Measurements from ENCODE around the gene GFY. TPM values are rescaled to one million over a fixed set of nuclear protein-coding genes. Genes with fewer than 3 reads are reported as not detected.

GFY gene
- total RNA-seq, 2 experiments from 2014 or later, result not detected

- no peak overlapping the region for H3K27ac Mint-ChIP-seq
- intact Hi-C loops (cut with micrococcal nuclease), result no loop called here
- ChIA-PET CTCF (interaction anchor here (0.9 to 1.4 kb wide), 2 partner anchors 10 to 110 kb away, joined by 3 to 4 read pairs; no protein-coding TSS in a partner anchor), POLR2A (no interaction called here)
- DNase-seq, result no peak
- H3K27me3 Mint-ChIP-seq, result no peaks in the 10 kb centered on the region
- H3K36me3 Mint-ChIP-seq, result no peaks in the 10 kb centered on the region
- H3K9me3 Mint-ChIP-seq, result no peaks in the 10 kb centered on the region
- H3K4me1 Mint-ChIP-seq (ENCODE audit: low read depth), result peaks cover 50% of the 10 kb centered on the region
- H3K4me3 Mint-ChIP-seq, result no peak overlapping the region
Observed at GRCh38 chr19:49411681-49412326, 13.4 kb upstream of the GFY start.

- H3K27ac Mint-ChIP-seq, result no peak overlapping the region
- H3K36me3 Mint-ChIP-seq, result no peaks in the 10 kb centered on the region
- ChIA-PET POLR2A (no interaction called here), CTCF (interaction anchor here (0.6 kb wide), 1 partner anchor 17 kb away, joined by 5 read pairs; no protein-coding TSS in a partner anchor)
- no peaks in the 10 kb centered on the region for H3K9me3 Mint-ChIP-seq
- intact Hi-C loops (cut with micrococcal nuclease), result no loop called here
- no peak overlapping the region for H3K4me3 Mint-ChIP-seq
- DNase-seq, result no peak
- peaks cover 37% of the 10 kb centered on the region for H3K4me1 Mint-ChIP-seq (ENCODE audit: low read depth)
- H3K27me3 Mint-ChIP-seq, result peaks cover 2% of the 10 kb centered on the region
Observed at GRCh38 chr19:49413348-49413747, 11.8 kb upstream of the GFY start.

- intact Hi-C loops (cut with micrococcal nuclease), result no loop called here
- ChIA-PET POLR2A (no interaction called here), CTCF (no interaction called here)
- Mint-ChIP-seq H3K27me3 (peaks cover 2% of the 10 kb centered on the region), H3K4me1 (ENCODE audit: low read depth) (peaks cover 28% of the 10 kb centered on the region), H3K36me3 (no peaks in the 10 kb centered on the region), H3K9me3 (no peaks in the 10 kb centered on the region), H3K27ac (no peak overlapping the region), H3K4me3 (no peak overlapping the region)
- no peak for DNase-seq
Observed at GRCh38 chr19:49414256-49414655, 10.9 kb upstream of the GFY start.

GRCh38 chr19:49415102-49415809 is 9.9 kb upstream of the GFY start:
- no peaks in the 10 kb centered on the region for H3K36me3 Mint-ChIP-seq
- CTCF ChIA-PET, result no interaction called here
- H3K4me3 Mint-ChIP-seq, result no peak overlapping the region
- DNase-seq, result no peak
- H3K27me3 Mint-ChIP-seq, result peaks cover 9% of the 10 kb centered on the region
- H3K27ac Mint-ChIP-seq, result no peak overlapping the region
- POLR2A ChIA-PET, result no interaction called here
- no peaks in the 10 kb centered on the region for H3K9me3 Mint-ChIP-seq
- peaks cover 18% of the 10 kb centered on the region for H3K4me1 Mint-ChIP-seq (ENCODE audit: low read depth)
- intact Hi-C loops (cut with micrococcal nuclease), result no loop called here

GRCh38 chr19:49415810-49416200 is 9.4 kb upstream of the GFY start:
- Mint-ChIP-seq H3K4me3 (no peak overlapping the region), H3K4me1 (ENCODE audit: low read depth) (peaks cover 19% of the 10 kb centered on the region), H3K36me3 (no peaks in the 10 kb centered on the region), H3K9me3 (no peaks in the 10 kb centered on the region), H3K27me3 (peaks cover 14% of the 10 kb centered on the region), H3K27ac (no peak overlapping the region)
- ChIA-PET CTCF (interaction anchor here (1.1 kb wide), 1 partner anchor 9 kb away, joined by 3 read pairs; no protein-coding TSS in a partner anchor), POLR2A (no interaction called here)
- DNase-seq, result no peak
- intact Hi-C loops (cut with micrococcal nuclease), result no loop called here

- no peak overlapping the region for H3K27ac Mint-ChIP-seq
- no peaks in the 10 kb centered on the region for H3K36me3 Mint-ChIP-seq
- DNase-seq, result no peak
- no peak overlapping the region for H3K4me3 Mint-ChIP-seq
- ChIA-PET CTCF (interaction anchor here (1.1 to 2.4 kb wide), 2 partner anchors 10 to 25 kb away, joined by 3 to 10 read pairs; no protein-coding TSS in a partner anchor), POLR2A (no interaction called here)
- H3K27me3 Mint-ChIP-seq, result peaks cover 26% of the 10 kb centered on the region
- H3K9me3 Mint-ChIP-seq, result no peaks in the 10 kb centered on the region
- intact Hi-C loops (cut with micrococcal nuclease), result no loop called here
- peaks cover 18% of the 10 kb centered on the region for H3K4me1 Mint-ChIP-seq (ENCODE audit: low read depth)
Observed at GRCh38 chr19:49417088-49417487, 8.1 kb upstream of the GFY start.

- DNase-seq, result no peak
- CTCF ChIA-PET, result interaction anchor here (1.6 to 2.4 kb wide), 3 partner anchors 16 to 220 kb away, joined by 5 to 10 read pairs (median 6); no protein-coding TSS in a partner anchor
- intact Hi-C loops (cut with micrococcal nuclease), result no loop called here
- peaks cover 35% of the 10 kb centered on the region for H3K27me3 Mint-ChIP-seq
- no peaks in the 10 kb centered on the region for H3K9me3 Mint-ChIP-seq
- POLR2A ChIA-PET, result no interaction called here
- no peak overlapping the region for H3K4me3 Mint-ChIP-seq
- peaks cover 23% of the 10 kb centered on the region for H3K4me1 Mint-ChIP-seq (ENCODE audit: low read depth)
- no peaks in the 10 kb centered on the region for H3K36me3 Mint-ChIP-seq
- H3K27ac Mint-ChIP-seq, result no peak overlapping the region
Observed at GRCh38 chr19:49418511-49418910, 6.7 kb upstream of the GFY start.

- ChIA-PET POLR2A (no interaction called here), CTCF (interaction anchor here (1.6 to 2.4 kb wide), 3 partner anchors 15 to 220 kb away, joined by 5 to 10 read pairs (median 6); no protein-coding TSS in a partner anchor)
- H3K27me3 Mint-ChIP-seq, result peaks cover 41% of the 10 kb centered on the region
- H3K9me3 Mint-ChIP-seq, result no peaks in the 10 kb centered on the region
- H3K4me1 Mint-ChIP-seq (ENCODE audit: low read depth), result peaks cover 29% of the 10 kb centered on the region
- H3K4me3 Mint-ChIP-seq, result no peak overlapping the region
- no peak for DNase-seq
- H3K36me3 Mint-ChIP-seq, result no peaks in the 10 kb centered on the region
- no peak overlapping the region for H3K27ac Mint-ChIP-seq
- intact Hi-C loops (cut with micrococcal nuclease), result no loop called here
Observed at GRCh38 chr19:49419173-49419572, 6.0 kb upstream of the GFY start.

- Mint-ChIP-seq H3K4me3 (no peak overlapping the region), H3K36me3 (no peaks in the 10 kb centered on the region), H3K9me3 (no peaks in the 10 kb centered on the region), H3K4me1 (ENCODE audit: low read depth) (peaks cover 29% of the 10 kb centered on the region), H3K27me3 (peaks cover 47% of the 10 kb centered on the region), H3K27ac (no peak overlapping the region)
- intact Hi-C loops (cut with micrococcal nuclease), result no loop called here
- POLR2A ChIA-PET, result no interaction called here
- DNase-seq, result no peak
- CTCF ChIA-PET, result interaction anchor here (0.6 to 1.3 kb wide), 5 partner anchors 19 to 322 kb away, joined by 3 to 4 read pairs (median 3); no protein-coding TSS in a partner anchor
Observed at GRCh38 chr19:49420227-49420626, 5.0 kb upstream of the GFY start.

GRCh38 chr19:49421039-49421877 is 3.9 kb upstream of the GFY start:
- H3K4me3 Mint-ChIP-seq, result peak overlapping the region; percentile 28
- intact Hi-C loops (cut with micrococcal nuclease), result no loop called here

GRCh38 chr19:49421878-49422202 is 3.3 kb upstream of the GFY start:
- Mint-ChIP-seq H3K9me3 (no peaks in the 10 kb centered on the region), H3K27ac (no peak overlapping the region), H3K4me3 (peak overlapping the region; percentile 28), H3K27me3 (peaks cover 63% of the 10 kb centered on the region), H3K36me3 (no peaks in the 10 kb centered on the region), H3K4me1 (ENCODE audit: low read depth) (peaks cover 32% of the 10 kb centered on the region)
- ChIA-PET POLR2A (interaction anchor here (1.3 kb wide), 1 partner anchor 13 kb away, joined by 3 read pairs; no protein-coding TSS in a partner anchor), CTCF (interaction anchor here (0.9 to 1.7 kb wide), 4 partner anchors 9 to 18 kb away, joined by 3 to 5 read pairs (median 4); no protein-coding TSS in a partner anchor)
- intact Hi-C loops (cut with micrococcal nuclease), result no loop called here
- DNase-seq, result no peak

More at GRCh38 chr19:49421039-49421877, 3.9 kb upstream of the GFY start:
- peak; percentile 68 for DNase-seq
- H3K9me3 Mint-ChIP-seq, result no peaks in the 10 kb centered on the region
- CTCF ChIA-PET, result interaction anchor here (0.8 to 1.7 kb wide), 6 partner anchors 10 to 323 kb away, joined by 3 to 5 read pairs (median 4); no protein-coding TSS in a partner anchor
- no peak overlapping the region for H3K27ac Mint-ChIP-seq
- no peaks in the 10 kb centered on the region for H3K36me3 Mint-ChIP-seq
- peaks cover 57% of the 10 kb centered on the region for H3K27me3 Mint-ChIP-seq
- POLR2A ChIA-PET, result interaction anchor here (1.3 kb wide), 1 partner anchor 12 kb away, joined by 3 read pairs; no protein-coding TSS in a partner anchor
- H3K4me1 Mint-ChIP-seq (ENCODE audit: low read depth), result peaks cover 28% of the 10 kb centered on the region
